ENCODE results near the gene DENND1C. TPM values are rescaled to one million over a fixed set of nuclear protein-coding genes. Genes with fewer than 3 reads are reported as not detected.

DENND1C gene
- total and polyA plus RNA-seq, 2 donors (not counting 1 experiment from before 2014, with no cell fraction given): not detected

DNA sequence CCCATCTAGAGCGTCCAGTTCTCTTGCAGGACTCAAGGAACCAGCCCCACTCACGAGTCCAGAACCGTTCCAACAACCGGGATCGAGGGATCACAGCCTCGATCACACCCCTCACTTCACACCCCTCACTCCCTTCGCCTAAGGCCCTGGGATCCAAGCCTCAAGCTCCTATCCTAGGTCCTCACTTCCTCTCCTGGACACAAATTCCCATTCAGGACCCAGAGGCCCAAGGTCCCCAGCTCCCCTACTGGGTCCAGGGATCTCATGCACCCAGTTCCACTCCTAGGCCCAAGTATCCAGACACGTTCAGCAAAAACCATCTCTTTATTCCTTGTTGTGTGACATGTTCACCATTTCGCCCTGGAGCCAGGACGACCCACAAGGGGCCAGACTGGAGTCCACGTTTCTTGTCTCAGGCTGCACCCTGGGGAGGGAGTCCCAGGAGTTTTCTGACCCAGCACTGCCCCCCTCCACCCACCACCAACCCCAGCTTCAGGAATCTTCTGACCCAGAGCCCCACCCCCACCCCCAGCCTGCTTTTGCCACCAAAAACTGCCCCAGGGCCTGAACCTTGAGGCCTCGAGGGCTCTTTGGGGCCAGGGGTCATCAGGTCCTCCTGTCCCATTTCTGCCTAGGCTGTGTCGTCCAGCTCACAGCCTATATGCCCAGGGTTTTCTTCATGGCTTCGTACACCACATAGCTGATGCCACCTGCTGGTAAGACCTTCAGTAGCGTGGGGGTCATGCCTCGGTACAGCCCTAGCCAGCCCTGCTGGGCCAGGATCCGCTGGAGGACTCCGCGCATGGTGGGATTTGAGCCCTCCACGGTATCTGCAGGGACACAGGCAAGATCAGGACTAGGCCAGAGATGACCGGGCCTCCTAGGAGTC, 55.6 kb downstream of the DENND1C start:
- peak overlapping the region; percentile 23 for H3K27ac ChIP-seq (ENCODE audit: insufficient read depth, low read length)
- H3K9ac ChIP-seq (ENCODE audit: insufficient read depth, low read length): no peak overlapping the region
- peaks cover 7% of the 10 kb centered on the region for H3K36me3 ChIP-seq (ENCODE audit: control insufficient read depth, insufficient read depth, low read length)
- H4K20me1 ChIP-seq (ENCODE audit: control insufficient read depth, extremely low read depth, insufficient read depth, low read length): peaks cover 6% of the 10 kb centered on the region
- peaks cover 32% of the 10 kb centered on the region for H3K79me2 ChIP-seq (ENCODE audit: control insufficient read depth, insufficient read depth, low read length)
- peak overlapping the region in 1 of 4 experiments; percentile 20 for H3K4me3 ChIP-seq (replicated peaks in 1 of 4; ENCODE audit: control extremely low read depth in 1 of 4, insufficient read depth in 1 of 4, low read depth in 3 of 4, low read length in 4 of 4)
- H2AFZ ChIP-seq (ENCODE audit: low read length): peak overlapping the region; percentile 0
- H3K27me3 ChIP-seq (ENCODE audit: control insufficient read depth, insufficient read depth, low read length): peaks cover 3% of the 10 kb centered on the region
- DNase-seq (ENCODE audit: low read depth in 2 of 2): no peak
- no peak overlapping the region for H3K4me2 ChIP-seq (ENCODE audit: extremely low read depth, insufficient read depth, low read length)
- TF ChIP-seq, protein P1, sequence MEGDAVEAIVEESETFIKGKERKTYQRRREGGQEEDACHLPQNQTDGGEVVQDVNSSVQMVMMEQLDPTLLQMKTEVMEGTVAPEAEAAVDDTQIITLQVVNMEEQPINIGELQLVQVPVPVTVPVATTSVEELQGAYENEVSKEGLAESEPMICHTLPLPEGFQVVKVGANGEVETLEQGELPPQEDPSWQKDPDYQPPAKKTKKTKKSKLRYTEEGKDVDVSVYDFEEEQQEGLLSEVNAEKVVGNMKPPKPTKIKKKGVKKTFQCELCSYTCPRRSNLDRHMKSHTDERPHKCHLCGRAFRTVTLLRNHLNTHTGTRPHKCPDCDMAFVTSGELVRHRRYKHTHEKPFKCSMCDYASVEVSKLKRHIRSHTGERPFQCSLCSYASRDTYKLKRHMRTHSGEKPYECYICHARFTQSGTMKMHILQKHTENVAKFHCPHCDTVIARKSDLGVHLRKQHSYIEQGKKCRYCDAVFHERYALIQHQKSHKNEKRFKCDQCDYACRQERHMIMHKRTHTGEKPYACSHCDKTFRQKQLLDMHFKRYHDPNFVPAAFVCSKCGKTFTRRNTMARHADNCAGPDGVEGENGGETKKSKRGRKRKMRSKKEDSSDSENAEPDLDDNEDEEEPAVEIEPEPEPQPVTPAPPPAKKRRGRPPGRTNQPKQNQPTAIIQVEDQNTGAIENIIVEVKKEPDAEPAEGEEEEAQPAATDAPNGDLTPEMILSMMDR (conservative IDR thresholded peaks at IDR 0.05 in 1 of 2, IDR thresholded peaks at IDR 0.05 in 1 of 2; ENCODE audit: low read depth in 1 of 2, low read length in 2 of 2): no peak
- TF ChIP-seq EZH2 (IDR thresholded peaks at IDR 0.05; ENCODE audit: low read length, missing control alignments): no peak
- H3K4me1 ChIP-seq (ENCODE audit: control insufficient read depth, extremely low read depth, insufficient read depth, low read length): peaks cover 4% of the 10 kb centered on the region
- no peaks in the 10 kb centered on the region for H3K9me3 ChIP-seq (ENCODE audit: control insufficient read depth, insufficient read depth, low read depth, low read length)

DNA sequence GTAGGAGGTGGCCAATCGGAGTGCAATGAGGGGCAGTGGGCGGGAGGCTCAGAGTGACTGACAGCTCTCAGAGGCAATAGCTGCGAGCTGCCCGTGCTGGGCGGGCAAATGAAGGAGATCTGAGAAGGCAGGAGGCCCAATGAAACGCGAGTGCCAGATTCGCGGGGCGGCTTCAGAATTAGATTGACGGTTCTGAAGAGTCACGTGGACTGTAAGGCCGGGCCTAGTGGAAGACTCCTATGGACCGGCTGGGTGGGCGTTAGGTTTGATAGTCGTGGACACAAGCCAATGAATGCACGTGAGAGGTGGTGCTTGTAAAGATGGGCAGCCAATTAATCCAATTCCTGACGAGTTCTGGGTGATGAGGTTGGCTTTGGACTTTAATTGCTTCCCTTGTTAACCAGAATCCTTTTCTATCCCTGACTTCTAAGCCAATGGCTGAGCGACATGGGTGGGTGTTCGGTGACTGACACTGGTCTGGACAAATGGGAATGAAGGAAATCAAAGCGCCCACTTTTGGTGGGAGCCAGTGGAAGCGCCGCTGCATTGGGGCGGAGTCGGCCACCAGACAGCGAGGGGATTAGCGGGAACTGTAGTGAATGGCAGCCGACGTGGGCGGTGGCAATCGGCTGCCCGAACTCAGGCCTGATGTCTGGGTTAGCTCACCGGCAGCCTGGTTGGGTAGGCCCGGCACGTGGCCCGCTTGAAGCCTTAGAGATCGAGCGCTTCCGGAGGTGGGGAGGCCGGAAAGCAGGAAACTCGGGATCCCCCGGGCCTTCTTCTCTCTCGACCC, 56.5 kb downstream of the DENND1C start:
- Histone ChIP-seq H4K20me1 (ENCODE audit: control insufficient read depth, extremely low read depth, insufficient read depth, low read length) (peaks cover 6% of the 10 kb centered on the region), H3K4me3 (replicated peaks in 1 of 4; ENCODE audit: control extremely low read depth in 1 of 4, insufficient read depth in 1 of 4, low read depth in 3 of 4, low read length in 4 of 4) (peak overlapping the region in 1 of 4 experiments; percentile 20), H3K4me2 (ENCODE audit: extremely low read depth, insufficient read depth, low read length) (no peak overlapping the region), H3K79me2 (ENCODE audit: control insufficient read depth, insufficient read depth, low read length) (peaks cover 40% of the 10 kb centered on the region), H3K9ac (ENCODE audit: insufficient read depth, low read length) (no peak overlapping the region), H2AFZ (ENCODE audit: low read length) (peak overlapping the region; percentile 0), H3K4me1 (ENCODE audit: control insufficient read depth, extremely low read depth, insufficient read depth, low read length) (peaks cover 4% of the 10 kb centered on the region), H3K27ac (ENCODE audit: insufficient read depth, low read length) (peak overlapping the region; percentile 23), H3K36me3 (ENCODE audit: control insufficient read depth, insufficient read depth, low read length) (peaks cover 13% of the 10 kb centered on the region), H3K27me3 (ENCODE audit: control insufficient read depth, insufficient read depth, low read length) (peaks cover 3% of the 10 kb centered on the region), H3K9me3 (ENCODE audit: control insufficient read depth, insufficient read depth, low read depth, low read length) (no peaks in the 10 kb centered on the region)
- TF ChIP-seq, protein P1 (conservative IDR thresholded peaks at IDR 0.05 in 1 of 2, IDR thresholded peaks at IDR 0.05 in 1 of 2; ENCODE audit: low read depth in 1 of 2, low read length in 2 of 2): no peak
- no peak for TF ChIP-seq EZH2 (IDR thresholded peaks at IDR 0.05; ENCODE audit: low read length, missing control alignments)
- peak; percentile 100 for DNase-seq (ENCODE audit: low read depth in 2 of 2)
